ENCODE measurements around the gene CNR2.
"Not testable (repeated sequence)": the region's sequence is repeated elsewhere in the genome, so short reads cannot be mapped to it uniquely, and the experiment has no call there.

CNR2 gene

GRCh38 chr1:23885222-23885621, 27.9 kb downstream of the CNR2 start:
- no peak for DNase-seq (ENCODE audit: low read depth)

- no peak for DNase-seq (ENCODE audit: low read depth)
Measured at GRCh38 chr1:23882746-23883145, 30.4 kb downstream of the CNR2 start.

DNA sequence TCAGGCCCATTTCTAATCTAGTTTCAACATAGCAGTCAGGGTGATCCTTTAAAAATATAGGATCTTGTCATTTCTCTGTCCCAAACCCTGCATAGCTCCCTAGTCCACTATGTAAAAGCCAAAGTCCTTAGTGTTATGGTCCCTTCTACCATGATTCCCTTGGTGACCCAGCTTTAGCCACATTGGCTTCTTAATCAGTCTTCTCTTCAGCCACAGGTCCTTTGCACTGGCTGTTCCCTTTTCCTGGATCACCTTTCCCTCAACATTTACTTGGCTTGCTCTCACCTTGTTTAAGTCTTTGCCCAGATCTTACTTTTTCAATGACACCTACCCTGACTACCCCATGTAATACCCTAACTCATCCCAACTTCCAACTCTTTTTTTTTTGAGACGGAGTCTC, 33.4 kb downstream of the CNR2 start:
- DNase-seq (ENCODE audit: low read depth) = no peak

DNA sequence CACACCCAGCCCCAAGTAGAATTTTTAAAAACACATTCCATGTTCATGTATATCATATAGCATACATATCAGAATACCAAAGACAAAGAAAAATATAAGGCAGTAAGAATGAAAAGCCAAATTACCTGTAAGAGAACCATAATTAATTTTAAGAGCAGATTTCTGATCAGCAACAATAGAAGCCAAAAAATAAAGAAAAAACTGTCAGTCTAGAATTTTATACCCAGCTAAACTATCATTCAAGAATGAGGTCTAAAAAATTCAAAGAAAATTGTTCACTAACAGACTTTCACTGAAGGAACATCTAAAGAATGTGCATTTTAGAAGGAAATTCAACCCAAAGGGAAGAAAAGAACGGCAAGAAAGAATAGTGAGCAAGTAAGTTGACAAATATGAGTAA, 34.5 kb downstream of the CNR2 start:
- no peak for DNase-seq (ENCODE audit: low read depth)

GRCh38 chr1:23875382-23875781, 37.8 kb downstream of the CNR2 start:
- DNase-seq (ENCODE audit: low read depth) = no peak

DNA sequence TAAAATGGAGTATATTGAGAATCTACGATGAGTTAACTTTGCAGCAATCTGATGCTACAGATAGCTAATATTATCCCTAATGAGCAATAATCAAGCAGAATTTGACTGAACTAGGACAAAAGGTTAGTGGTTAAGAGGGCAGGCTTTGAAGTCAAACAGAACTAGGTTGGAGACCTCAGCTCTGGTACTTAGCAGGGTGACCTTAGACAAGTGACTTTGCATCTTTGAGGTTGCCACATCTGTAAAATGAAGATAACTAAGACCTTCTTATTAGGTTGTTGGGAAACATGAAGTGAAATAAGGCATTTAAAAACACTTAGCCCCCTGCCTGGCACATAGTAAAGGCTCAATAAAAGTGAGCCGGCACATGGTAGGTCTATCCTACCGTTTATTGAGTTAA, 40.7 kb downstream of the CNR2 start:
- no peak for DNase-seq (ENCODE audit: low read depth)

DNA sequence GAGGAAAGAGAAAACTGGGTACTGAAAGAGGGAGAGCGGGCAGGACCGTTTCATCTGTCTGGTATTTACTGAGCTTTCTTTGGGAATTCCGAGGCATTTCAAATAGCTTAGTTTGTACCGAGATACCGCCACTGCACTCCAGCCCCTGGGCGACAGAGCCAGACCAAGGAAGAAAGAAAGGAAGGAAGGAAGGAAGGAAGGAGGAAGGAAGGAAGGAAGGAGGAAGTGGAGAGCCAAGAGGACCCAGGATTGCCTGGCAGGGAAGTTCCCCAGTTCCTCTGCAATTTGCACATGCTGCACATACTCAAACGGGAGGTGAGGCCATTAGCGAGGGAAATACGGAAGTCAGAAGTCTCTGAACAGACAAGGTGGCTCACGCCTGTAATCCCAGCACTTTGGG, 44.1 kb downstream of the CNR2 start:
- no peak for DNase-seq (ENCODE audit: low read depth)

DNA sequence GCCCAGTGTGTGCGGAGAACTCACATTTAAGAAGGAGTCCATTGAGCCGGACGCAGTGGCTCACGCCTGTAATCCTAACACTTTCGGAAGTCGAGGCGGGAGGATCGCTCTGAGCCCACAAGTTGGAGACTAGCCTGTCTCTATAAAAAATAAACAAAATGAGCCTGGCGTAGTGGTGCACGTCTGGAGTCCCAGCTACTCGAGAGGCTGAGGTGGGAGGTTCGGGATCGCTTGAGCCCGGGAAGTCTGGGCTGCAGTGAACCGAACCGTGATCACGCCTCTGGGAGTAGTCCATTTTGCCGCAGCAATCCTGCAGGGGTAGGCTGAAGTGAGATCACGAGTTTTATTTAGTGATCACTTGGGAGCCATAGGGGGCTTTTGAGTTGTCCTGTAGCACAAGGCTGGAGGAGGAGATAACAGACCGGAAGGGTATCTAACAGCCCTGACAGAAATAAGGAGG, 44.6 kb downstream of the CNR2 start:
- DNase-seq (ENCODE audit: low read depth) = no peak

DNA sequence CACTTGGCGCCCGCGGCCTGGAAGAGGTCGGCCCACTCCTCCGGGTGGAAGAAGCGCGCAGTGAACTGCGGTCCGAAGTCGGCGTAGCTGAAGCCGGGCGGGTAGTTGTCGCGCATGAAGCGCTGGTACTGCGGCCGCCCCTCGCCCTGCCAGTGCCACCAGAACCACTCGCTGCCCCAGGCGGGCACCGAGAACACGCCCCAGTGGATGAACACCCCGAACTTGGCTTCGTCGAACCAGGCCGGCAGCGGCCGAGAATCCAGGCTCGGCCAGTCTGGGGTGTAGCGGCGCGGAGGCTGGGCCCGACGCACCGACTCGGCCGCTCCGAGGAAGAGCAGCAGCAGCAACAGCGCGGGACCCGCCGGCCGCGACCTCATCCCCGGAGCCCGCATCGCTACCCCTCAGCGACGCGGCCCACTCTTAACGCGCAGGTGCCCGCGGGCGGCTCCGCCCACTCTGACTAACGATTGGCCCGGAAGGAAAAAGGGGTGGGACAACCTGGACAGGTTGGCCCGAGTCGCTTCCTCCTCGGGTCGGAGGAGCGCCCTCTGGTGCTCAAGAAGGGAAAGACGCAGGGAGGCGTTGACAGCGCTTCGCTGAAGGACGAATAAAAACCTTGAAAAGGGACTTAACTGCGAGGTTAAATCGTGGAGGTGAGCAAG, 45.1 kb downstream of the CNR2 start, which contains the start of gene FUCA1:
Gene FUCA1, minus strand, starts transcription at position 396 of the 662 bp plus-strand sequence. Its CDS starts 4 bp downstream, at position 392.
- peak; percentile 92 for DNase-seq (ENCODE audit: low read depth)

DNA sequence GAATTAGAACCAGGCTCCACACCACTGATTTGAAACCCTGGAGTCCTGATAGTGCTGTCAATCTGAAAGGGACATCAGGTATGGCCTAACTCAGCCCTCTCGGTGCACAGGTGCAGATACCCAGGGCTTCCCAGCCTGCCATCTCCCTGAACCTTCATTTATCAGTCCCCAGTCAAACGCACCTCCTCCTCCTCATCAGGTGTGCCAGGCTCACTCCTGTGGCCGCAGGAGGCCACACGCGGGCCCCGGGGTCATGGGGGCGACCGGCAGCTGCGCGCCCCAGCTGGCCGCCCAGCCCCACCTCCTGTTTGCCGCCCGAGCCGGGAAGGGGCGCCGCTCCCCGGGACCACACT, 45.6 kb downstream of the CNR2 start:
- DNase-seq (ENCODE audit: low read depth) = no peak

- no peak for DNase-seq (ENCODE audit: low read depth)
Measured at GRCh38 chr1:23865543-23865930, 47.6 kb downstream of the CNR2 start.

- no peak for DNase-seq (ENCODE audit: low read depth)
Measured at GRCh38 chr1:23864801-23865542, 48.2 kb downstream of the CNR2 start.

DNA sequence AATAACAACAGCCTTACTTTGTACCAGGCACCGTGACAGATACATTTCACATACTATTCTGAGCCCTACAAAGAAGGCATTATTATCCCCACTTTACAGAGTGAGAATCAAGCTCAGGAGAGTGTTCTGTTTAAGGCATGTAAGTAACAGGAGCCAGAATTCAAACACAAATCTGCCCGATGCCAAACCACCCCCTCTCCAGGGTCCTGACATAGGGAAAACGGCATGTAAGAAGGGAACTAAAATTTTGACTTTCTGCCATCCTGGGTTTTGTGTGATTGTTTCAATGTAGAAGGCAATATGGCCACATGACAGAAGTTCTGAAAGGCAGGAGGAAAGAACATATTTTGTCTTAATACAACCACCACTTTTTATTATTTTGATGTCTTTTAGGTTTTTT, 50.5 kb downstream of the CNR2 start:
- DNase-seq (ENCODE audit: low read depth) = no peak

DNA sequence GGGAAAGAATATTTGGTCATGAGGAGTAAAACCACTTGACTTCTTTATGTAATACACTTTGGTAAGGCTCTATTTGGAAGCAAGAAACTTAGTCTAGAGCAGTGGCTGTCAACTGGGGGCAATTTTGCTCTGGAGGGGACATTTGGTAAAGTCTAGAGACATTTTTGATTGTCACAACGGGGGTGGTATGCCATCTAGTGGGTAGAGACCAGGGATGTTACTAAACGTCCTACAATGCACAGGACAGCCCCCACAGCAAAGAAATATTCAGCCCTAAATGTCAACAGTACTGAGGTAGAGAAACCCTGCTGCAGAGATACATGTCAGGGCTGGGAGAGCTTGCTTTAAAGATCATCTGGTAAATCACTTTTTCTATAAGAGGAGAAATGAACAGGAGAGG, 58.6 kb downstream of the CNR2 start:
- no peak for DNase-seq (ENCODE audit: low read depth)

- DNase-seq (ENCODE audit: low read depth) = not testable (repeated sequence)
Measured at GRCh38 chr1:23853124-23853523, 60.0 kb downstream of the CNR2 start.

- DNase-seq (ENCODE audit: low read depth) = not testable (repeated sequence)
Measured at GRCh38 chr1:23851406-23851805, 61.8 kb downstream of the CNR2 start.

DNA sequence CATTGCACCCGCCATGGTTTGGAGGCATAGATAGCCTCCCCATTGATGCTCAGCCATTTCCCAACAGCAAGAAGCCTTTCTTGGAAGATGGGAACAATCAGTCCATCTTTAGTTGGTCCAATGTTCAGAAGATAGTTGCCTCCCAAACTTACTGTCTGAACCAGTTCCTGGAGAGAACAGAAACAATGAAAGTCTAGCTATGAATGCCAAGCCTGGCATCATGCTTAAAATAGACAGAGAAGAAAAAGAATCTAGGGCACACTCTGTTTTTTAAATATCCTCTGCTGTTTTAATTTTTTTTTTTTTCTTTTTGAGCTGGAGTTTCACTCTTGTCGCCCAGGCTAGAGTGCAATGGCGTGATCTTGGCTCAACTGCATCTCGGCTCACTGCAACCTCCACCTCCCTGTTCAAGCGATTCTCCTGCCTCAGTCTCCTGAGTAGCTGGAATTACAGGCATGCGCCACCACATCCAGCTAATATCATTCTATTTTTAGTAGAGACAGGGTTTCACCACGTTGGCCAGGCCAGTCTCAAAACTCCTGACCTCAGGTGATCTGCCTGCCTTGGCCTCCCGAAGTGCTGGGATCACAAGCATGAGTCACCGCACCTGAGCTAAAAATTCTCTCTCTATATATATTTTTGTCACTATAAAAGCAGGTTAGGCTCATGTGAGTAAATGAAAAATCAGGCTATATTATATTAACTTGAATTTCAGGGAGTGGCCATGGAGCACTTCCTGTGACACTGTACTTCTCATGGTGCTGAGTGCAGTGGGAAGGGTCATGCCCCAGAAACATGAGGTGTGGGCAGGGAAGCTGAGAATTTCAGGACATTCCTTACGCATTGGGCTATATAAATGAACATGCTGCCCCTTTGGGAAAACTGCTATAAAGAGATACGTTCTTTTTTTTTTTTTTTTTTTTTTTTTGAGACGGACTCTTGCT, 64.2 kb downstream of the CNR2 start:
- DNase-seq (ENCODE audit: low read depth) = no peak

DNA sequence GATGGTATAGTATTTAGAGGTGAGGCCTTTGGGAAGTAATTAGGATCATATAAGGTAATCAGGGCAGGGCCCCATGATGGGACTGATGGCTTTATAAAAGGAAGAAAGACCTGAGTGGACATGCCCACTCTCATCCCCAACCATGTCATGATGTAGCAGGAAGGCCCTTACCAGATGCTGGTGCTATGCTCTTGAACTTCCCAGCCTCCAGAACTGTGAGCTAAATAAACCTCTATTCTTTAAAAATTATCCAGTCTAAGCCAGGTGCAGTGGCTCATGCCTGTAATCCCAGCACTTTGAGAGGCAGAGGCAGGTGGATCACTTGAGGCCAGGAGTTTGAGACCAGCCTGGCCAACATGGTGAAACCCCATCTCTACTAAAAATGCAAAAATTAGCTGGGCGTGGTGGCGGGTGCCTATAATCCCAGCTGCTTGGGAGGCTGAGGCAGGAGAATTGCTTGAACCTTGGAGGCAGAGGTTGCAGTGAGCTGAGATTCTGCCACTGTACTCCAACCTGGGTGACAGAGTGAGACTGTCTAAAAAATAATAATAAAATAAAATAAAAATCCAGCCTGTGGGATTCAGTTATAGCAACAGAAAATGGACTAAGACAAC, 65.6 kb downstream of the CNR2 start:
- DNase-seq (ENCODE audit: low read depth) = not testable (repeated sequence)

DNA sequence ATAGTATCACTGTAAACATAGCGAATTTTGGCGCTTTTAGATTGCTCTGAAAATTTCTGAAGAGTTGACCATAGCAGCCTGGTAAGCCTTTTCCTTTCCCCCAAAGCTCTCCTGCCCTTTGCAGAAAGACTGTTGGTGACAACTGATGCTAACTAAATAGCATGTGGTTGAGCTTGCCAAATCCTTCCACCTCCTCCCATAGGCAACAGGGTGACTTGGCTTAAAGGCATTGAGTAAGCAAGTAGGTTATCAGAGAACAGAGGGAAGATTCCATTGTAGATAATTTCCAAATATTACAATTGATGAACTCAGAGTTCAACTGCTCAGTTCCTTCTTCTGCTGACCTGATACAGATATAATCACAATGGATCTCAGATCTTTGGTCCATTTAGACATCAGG, 68.0 kb downstream of the CNR2 start:
- no peak for DNase-seq (ENCODE audit: low read depth)

GRCh38 chr1:23843644-23844043, 69.5 kb downstream of the CNR2 start:
- DNase-seq (ENCODE audit: low read depth) = no peak

DNA sequence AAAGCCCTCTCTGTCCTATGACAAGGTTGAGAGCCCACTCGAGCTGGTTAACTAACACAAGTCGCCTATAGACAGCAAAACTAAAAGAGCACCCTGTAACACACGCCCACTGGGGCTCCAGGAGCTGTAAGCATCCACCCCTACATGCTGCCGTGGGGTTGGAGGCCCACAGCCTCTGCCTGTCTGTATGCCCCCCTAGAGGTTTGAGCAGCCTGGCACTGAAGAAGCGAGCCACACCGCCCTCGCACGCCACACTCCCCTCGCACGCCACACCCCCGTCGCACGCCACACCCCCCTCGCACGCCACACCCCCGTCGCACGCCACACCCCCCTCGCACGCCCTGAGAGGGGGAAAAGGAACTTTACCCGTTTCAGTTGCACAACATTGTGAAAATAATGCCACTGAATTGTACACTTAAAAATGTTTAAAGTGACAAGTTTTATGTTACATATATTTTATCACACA, 74.7 kb downstream of the CNR2 start:
- peak; percentile 60 for DNase-seq (ENCODE audit: low read depth)

DNA sequence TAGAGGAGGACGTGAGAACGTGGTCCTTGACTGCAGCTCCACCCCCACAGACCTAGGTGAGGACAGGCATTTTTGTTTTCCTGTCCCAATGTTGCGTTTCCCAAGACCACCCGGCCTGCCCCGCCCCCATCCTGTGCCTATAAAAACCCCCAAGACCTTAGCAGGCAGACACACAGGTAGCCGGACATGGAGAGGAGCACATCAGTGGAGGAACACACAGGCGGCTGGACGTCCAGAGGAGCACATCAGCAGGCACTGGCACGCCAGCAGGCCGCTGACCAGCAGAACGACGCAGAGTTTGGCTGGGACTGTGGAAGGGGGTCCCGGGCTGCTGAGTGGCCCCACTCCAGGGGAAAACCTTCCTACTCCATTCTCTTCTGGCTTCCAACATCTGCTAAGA, 75.3 kb downstream of the CNR2 start:
- DNase-seq (ENCODE audit: low read depth) = no peak

Data from stimulated activated CD8-positive, alpha-beta memory T cell treated with anti-CD3 and anti-CD28 coated beads, Interleukin-15, amount 100 ng/mL, for 1 hour (primary cell).